AG04449 (cell line): Measurements from ENCODE around the gene DNAJC4.

Experiments used
- CTCF ChIA-PET: fragments of 350-600 bp; formaldehyde crosslinking; extraction: SDS; loops from one replicate; lab custom pipeline; 2021; ENCODE audit warnings: antibody characterized with exemption; lab: Yijun Ruan, JAX
- POLR2A ChIA-PET: fragments of 400-600, 350-600 bp; formaldehyde crosslinking; extraction: SDS; loops from one replicate; lab custom pipeline; 2020; ENCODE audit warnings: antibody characterized with exemption, inconsistent platforms; lab: Yijun Ruan, JAX
- DNase-seq: peaks from one replicate; pipeline ENCODE4 v3.0.0-alpha.2; 2010; ENCODE audit warnings: low read depth, low spot score
- H3K4me3 ChIP-seq: 2 replicates; pipeline ENCODE4 v1.5.1; 2011; ENCODE audit warnings: low read depth, mild to moderate bottlenecking, control low read depth, low read length
- CTCF ChIP-seq: IDR thresholded peaks from one replicate; pipeline ENCODE4 v1.5.1; 2011; ENCODE audit warnings: mild to moderate bottlenecking, moderate library complexity, low read length, control low read depth, inconsistent platforms; ENCODE audit not compliant: insufficient read depth; ENCODE audit errors: missing control alignments

Gene DNAJC4

DNA sequence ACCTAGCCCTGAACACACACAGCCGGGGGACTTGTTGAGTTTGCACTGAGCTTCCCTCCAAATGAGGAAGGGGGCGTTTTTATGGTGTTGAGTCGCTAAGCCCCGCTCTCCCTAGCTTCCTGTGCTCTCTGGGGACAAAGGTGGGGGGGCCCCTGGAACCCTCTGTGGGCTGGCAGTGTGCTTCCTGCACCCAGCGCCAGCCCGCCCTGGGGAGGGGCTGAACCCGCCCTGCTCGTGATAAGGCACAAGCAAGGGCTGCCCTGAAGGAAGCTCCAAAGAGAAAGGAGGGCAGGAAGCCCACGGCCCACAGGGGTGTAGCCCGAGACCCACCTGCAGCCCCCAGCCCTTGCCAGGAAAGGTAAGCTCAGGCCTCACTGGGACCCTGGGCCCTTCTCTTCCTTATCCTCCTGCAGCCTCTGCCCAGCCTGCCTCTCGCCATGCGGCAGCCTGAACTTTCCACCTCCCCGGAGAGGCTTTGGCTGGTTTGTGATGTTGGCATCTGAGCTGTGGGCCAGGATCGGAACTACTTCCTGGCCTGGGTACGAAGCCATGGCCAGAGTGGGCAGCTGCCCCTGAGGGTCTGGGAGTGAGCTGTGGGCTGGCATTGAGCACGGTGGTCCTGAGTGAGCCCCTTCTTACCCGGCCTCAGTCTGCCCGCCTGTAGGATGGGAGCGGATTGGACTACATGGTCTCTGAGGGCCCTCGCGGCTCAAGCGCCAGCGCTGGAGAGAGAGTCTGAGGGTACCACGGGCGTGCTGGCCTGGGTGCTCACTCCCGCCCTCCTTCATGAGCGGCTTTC, 23.7 kb upstream of the DNAJC4 start, which contains the start of gene FERMT3:
FERMT3 (plus strand) TSS at position 265 of the 799 bp plus-strand sequence. CDS start 644 bp downstream, outside the sequence.
- POLR2A ChIA-PET = interaction anchor here (0.7 to 1.8 kb wide), 6 partner anchors 8 to 111 kb away, joined by 3 to 6 read pairs (median 4); partner anchors contain the start of genes PLCB3, PRDX5 and TRMT112
- no peak for DNase-seq
- CTCF ChIA-PET = interaction anchor here (0.7 to 11.7 kb wide), 16 partner anchors 10 to 148 kb away, joined by 3 to 305 read pairs (median 4); partner anchors contain the start of genes CATSPERZ, ESRRA, NUDT22 and PLCB3
- no peak within 1 kb of the TSS; the same call in 1 of the 2 replicates for H3K4me3 ChIP-seq
- TF ChIP-seq CTCF = no peak

DNA sequence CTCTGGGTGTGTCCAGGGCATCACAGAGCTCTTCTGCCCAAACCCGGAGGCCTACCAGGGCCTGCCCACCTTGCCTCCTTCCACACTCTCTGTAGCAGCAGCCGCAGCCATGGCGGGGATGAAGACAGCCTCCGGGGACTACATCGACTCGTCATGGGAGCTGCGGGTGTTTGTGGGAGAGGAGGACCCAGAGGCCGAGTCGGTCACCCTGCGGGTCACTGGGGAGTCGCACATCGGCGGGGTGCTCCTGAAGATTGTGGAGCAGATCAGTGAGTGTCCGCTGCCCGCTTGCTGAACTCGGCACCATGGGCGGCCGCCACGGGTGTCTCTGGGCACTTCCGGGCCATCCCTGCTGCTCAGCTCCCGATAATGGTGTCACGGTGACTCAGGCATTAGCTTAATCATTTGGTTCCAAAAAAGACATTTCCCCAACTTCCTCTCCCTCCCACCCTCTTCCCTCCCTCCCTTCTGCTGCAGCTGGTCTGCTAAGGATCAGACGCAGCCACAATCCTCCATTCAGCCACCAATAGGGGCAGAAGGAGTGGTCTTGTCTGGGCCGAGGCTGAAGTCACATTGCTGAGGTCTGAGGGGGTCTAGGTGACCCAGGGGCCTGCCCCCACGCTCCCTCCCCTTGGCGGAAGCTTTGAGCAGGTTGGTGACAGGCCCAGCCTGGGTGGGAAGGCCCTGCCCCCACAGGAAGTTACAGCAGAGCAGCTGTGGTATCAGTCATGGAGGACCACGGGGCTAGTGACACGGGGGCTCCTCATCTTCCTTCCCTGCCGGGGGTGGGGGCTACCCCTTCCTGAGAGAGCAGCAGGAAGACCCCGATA, 22.9 kb upstream of the DNAJC4 start:
- no peak for TF ChIP-seq CTCF
- POLR2A ChIA-PET = interaction anchor here (0.6 to 1.8 kb wide), 7 partner anchors 19 to 110 kb away, joined by 3 to 6 read pairs (median 3); partner anchors contain the start of genes PLCB3, PRDX5 and TRMT112
- no peak for DNase-seq
- no peak overlapping the region; the same call in 1 of the 2 replicates for H3K4me3 ChIP-seq
- CTCF ChIA-PET = interaction anchor here (0.7 to 11.7 kb wide), 15 partner anchors 8 to 147 kb away, joined by 3 to 305 read pairs (median 4); partner anchors contain the start of genes CATSPERZ, ESRRA, NUDT22 and PLCB3

- no peak for DNase-seq
- ChIA-PET CTCF (interaction anchor here (1.1 to 11.7 kb wide), 9 partner anchors 8 to 123 kb away, joined by 3 to 305 read pairs (median 56); partner anchors contain the start of genes CATSPERZ, ESRRA, NUDT22 and PLCB3), POLR2A (interaction anchor here (0.6 to 1.8 kb wide), 5 partner anchors 18 to 61 kb away, joined by 3 to 6 read pairs (median 3); no protein-coding TSS in a partner anchor)
- H3K4me3 ChIP-seq = no peak overlapping the region
- TF ChIP-seq CTCF = no peak
Measured at GRCh38 chr11:64208086-64208795, 22.1 kb upstream of the DNAJC4 start.

GRCh38 chr11:64208796-64209562, 21.4 kb upstream of the DNAJC4 start:
- ChIA-PET POLR2A (no interaction called here), CTCF (interaction anchor here (1.1 to 11.7 kb wide), 7 partner anchors 7 to 94 kb away, joined by 3 to 305 read pairs (median 86); partner anchors contain the start of genes CATSPERZ, ESRRA, NUDT22 and PLCB3)
- DNase-seq = no peak
- TF ChIP-seq CTCF = no peak
- H3K4me3 ChIP-seq = no peak overlapping the region

- ChIA-PET POLR2A (no interaction called here), CTCF (interaction anchor here (7.9 to 11.7 kb wide), 3 partner anchors 15 to 93 kb away, joined by 56 to 305 read pairs (median 121); partner anchors contain the start of genes CATSPERZ, ESRRA, NUDT22 and STIP1)
- DNase-seq = no peak
- TF ChIP-seq CTCF = no peak
- H3K4me3 ChIP-seq = no peak overlapping the region
Measured at GRCh38 chr11:64209563-64209843, 20.8 kb upstream of the DNAJC4 start.
